HEK293 (cell line): ENCODE results near the gene ITGB1.

Experiments used
- BCL11B ChIP-seq: fragments of 450-650 bp; formaldehyde crosslinking; IDR thresholded peaks from 2 replicates; pipeline ENCODE4 v1.5.1; 2016; ENCODE audit warnings: low read depth, missing biosample characterization, missing genetic modification characterization
- KLF9 ChIP-seq: fragments of 450-650 bp; formaldehyde crosslinking; IDR thresholded peaks from 2 replicates; pipeline ENCODE4 v1.5.1; 2016; ENCODE audit warnings: missing biosample characterization, missing genetic modification characterization, low read depth
- SP3 ChIP-seq: fragments of 450-650 bp; formaldehyde crosslinking; IDR thresholded peaks from 2 replicates; pipeline ENCODE4 v1.5.1; 2016; ENCODE audit warnings: missing biosample characterization, missing genetic modification characterization
- TCF7L2 ChIP-seq: IDR thresholded peaks from 2 replicates; pipeline ENCODE4 v1.6.1; 2011; ENCODE audit warnings: low read depth, mild to moderate bottlenecking, inconsistent platforms, low read length, moderate library complexity, borderline replicate concordance
- YY1 ChIP-seq: fragments of 450-650 bp; formaldehyde crosslinking; IDR thresholded peaks from 2 replicates; pipeline ENCODE4 v1.5.1; 2018; ENCODE audit warnings: missing biosample characterization, missing genetic modification characterization
- ZBTB1 ChIP-seq: fragments of 450-650 bp; formaldehyde crosslinking; IDR thresholded peaks from 2 replicates; pipeline ENCODE4 v1.5.1; 2016; ENCODE audit warnings: missing biosample characterization, missing genetic modification characterization
- ZFP69B ChIP-seq: fragments of 450-650 bp; formaldehyde crosslinking; IDR thresholded peaks from 2 replicates; pipeline ENCODE4 v1.5.1; 2016; ENCODE audit warnings: missing biosample characterization, missing genetic modification characterization
- ZNF146 ChIP-seq: fragments of 450-650 bp; formaldehyde crosslinking; IDR thresholded peaks from 2 replicates; pipeline ENCODE4 v1.5.1; 2016; ENCODE audit warnings: missing biosample characterization, missing genetic modification characterization
- ZNF23 ChIP-seq: fragments of 450-650 bp; formaldehyde crosslinking; IDR thresholded peaks from 2 replicates; pipeline ENCODE4 v1.5.1; 2016; ENCODE audit warnings: missing biosample characterization, missing genetic modification characterization, borderline replicate concordance
- ZNF302 ChIP-seq: fragments of 450-650 bp; formaldehyde crosslinking; IDR thresholded peaks from 2 replicates; pipeline ENCODE4 v1.5.1; 2016; ENCODE audit warnings: missing biosample characterization, missing genetic modification characterization, low read depth
- ZNF335 ChIP-seq: fragments of 450-650 bp; formaldehyde crosslinking; conservative IDR thresholded peaks from 2 replicates; pipeline ENCODE4 v1.5.1; 2016; ENCODE audit warnings: missing biosample characterization, missing genetic modification characterization
- ZNF423 ChIP-seq: fragments of 450-650 bp; formaldehyde crosslinking; IDR thresholded peaks from 2 replicates; pipeline ENCODE4 v1.5.1; 2016; ENCODE audit warnings: missing biosample characterization, missing genetic modification characterization
- ZNF530 ChIP-seq: fragments of 450-650 bp; formaldehyde crosslinking; IDR thresholded peaks from 2 replicates; pipeline ENCODE4 v1.5.1; 2016; ENCODE audit warnings: low read depth, missing biosample characterization, missing genetic modification characterization
- TF ChIP-seq, protein P1 (sequence below): fragments of 450-650 bp; formaldehyde crosslinking; IDR thresholded peaks from 2 replicates; pipeline ENCODE4 v1.5.1; 2016; ENCODE audit warnings: missing biosample characterization, missing genetic modification characterization

DNA sequence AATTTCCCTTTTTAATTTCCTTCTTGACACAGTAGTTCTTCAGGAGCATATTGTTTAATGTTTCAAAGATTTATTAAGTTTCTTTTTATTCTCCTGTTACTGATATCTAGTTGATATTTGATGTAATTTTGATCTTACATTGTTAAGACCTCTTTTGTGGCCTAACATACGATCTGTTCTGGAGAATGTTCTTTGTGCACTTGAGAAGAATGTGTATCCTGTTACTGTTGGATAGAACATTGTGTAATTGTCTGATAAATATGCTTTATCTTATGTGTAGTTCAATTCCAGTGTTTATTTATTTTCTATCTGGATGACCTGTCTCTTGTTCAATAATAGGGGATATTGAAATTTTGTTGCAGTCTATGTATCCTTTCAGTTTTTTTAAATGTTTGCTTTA lies 106.7 kb downstream of the ITGB1 start:
- TF ChIP-seq, protein P1, sequence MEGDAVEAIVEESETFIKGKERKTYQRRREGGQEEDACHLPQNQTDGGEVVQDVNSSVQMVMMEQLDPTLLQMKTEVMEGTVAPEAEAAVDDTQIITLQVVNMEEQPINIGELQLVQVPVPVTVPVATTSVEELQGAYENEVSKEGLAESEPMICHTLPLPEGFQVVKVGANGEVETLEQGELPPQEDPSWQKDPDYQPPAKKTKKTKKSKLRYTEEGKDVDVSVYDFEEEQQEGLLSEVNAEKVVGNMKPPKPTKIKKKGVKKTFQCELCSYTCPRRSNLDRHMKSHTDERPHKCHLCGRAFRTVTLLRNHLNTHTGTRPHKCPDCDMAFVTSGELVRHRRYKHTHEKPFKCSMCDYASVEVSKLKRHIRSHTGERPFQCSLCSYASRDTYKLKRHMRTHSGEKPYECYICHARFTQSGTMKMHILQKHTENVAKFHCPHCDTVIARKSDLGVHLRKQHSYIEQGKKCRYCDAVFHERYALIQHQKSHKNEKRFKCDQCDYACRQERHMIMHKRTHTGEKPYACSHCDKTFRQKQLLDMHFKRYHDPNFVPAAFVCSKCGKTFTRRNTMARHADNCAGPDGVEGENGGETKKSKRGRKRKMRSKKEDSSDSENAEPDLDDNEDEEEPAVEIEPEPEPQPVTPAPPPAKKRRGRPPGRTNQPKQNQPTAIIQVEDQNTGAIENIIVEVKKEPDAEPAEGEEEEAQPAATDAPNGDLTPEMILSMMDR, result no peak
- TF ChIP-seq TCF7L2 (no peak), ZFP69B (tag by site-specific recombination) (no peak), BCL11B (tag by site-specific recombination) (no peak), ZNF530 (tag by site-specific recombination) (no peak), ZNF335 (no peak), ZBTB1 (tag by site-specific recombination) (no peak), YY1 (tag by site-specific recombination) (no peak), KLF9 (tag by site-specific recombination) (no peak), ZNF23 (tag by site-specific recombination) (no peak), SP3 (tag by site-specific recombination) (no peak), ZNF302 (tag by site-specific recombination) (no peak), ZNF423 (no peak), ZNF146 (tag by site-specific recombination) (no peak)
